Osteoblast (primary cell): ENCODE measurements around the gene HM13. TPM values are rescaled to one million over a fixed set of nuclear protein-coding genes. Genes with fewer than 3 reads are reported as not detected.

Source experiments
- DNase-seq: peaks from one replicate; pipeline ENCODE4 v3.0.0; 2011; ENCODE audit warnings: low spot score, mixed read lengths; ENCODE audit not compliant: insufficient read length; ENCODE audit errors: missing footprints
- H2AFZ ChIP-seq: 2 replicates; pipeline ENCODE4 v1.6.0; 2011; ENCODE audit warnings: mild to moderate bottlenecking, low read length
- H3K27ac ChIP-seq: 2 replicates; pipeline ENCODE4 v1.5.1; 2011; ENCODE audit warnings: mild to moderate bottlenecking, low read depth, low read length, moderate library complexity
- H3K27me3 ChIP-seq: 2 replicates; pipeline ENCODE4 v1.6.0; 2012; ENCODE audit warnings: mild to moderate bottlenecking, control low read depth, inconsistent platforms, low read length, moderate library complexity; ENCODE audit not compliant: insufficient read depth
- H3K36me3 ChIP-seq: 2 replicates; pipeline ENCODE4 v1.5.1; 2011; ENCODE audit warnings: mild to moderate bottlenecking, low read length, control low read depth, moderate library complexity; ENCODE audit not compliant: insufficient read depth
- H3K4me1 ChIP-seq: 2 replicates; pipeline ENCODE4 v1.5.1; 2011; ENCODE audit warnings: mild to moderate bottlenecking, low read length, control low read depth, moderate library complexity; ENCODE audit not compliant: insufficient read depth
- H3K4me2 ChIP-seq: 2 replicates; pipeline ENCODE4 v1.6.0; 2011; ENCODE audit warnings: mild to moderate bottlenecking, low read length; ENCODE audit not compliant: insufficient read depth
- H3K4me3 ChIP-seq: fragments of 200-600 bp; sonication (generic); 3 replicates; pipeline ENCODE4 v1.5.1; 2012; ENCODE audit warnings: mild to moderate bottlenecking, low read length, inconsistent platforms; ENCODE audit not compliant: insufficient read depth
- H3K79me2 ChIP-seq: 2 replicates; pipeline ENCODE4 v1.6.0; 2012; ENCODE audit warnings: mild to moderate bottlenecking, low read length, control low read depth, inconsistent platforms; ENCODE audit not compliant: insufficient read depth
- H3K9me3 ChIP-seq: 2 replicates; pipeline ENCODE4 v1.5.1; 2011; ENCODE audit warnings: low read depth, low read length, control low read depth
- H4K20me1 ChIP-seq: 2 replicates; pipeline ENCODE4 v1.6.0; 2012; ENCODE audit warnings: mild to moderate bottlenecking, low read length, control low read depth; ENCODE audit not compliant: insufficient read depth
- total RNA-seq: library from RNA; depleted of rRNA; stranded (reverse); fragments of >200 nt; gene quantifications from 2 replicates; pipeline ENCODE4 v1.2.3, GENCODE V29; 2012
- TF ChIP-seq, protein P1 (sequence below): IDR thresholded peaks from 2 replicates; pipeline ENCODE4 v1.5.1; 2011; ENCODE audit warnings: mild to moderate bottlenecking, low read depth, low read length, moderate library complexity; ENCODE audit errors: extremely low read depth

The HM13 gene
- total RNA-seq, 1 donor: 85.8 TPM

- TF ChIP-seq, protein P1, sequence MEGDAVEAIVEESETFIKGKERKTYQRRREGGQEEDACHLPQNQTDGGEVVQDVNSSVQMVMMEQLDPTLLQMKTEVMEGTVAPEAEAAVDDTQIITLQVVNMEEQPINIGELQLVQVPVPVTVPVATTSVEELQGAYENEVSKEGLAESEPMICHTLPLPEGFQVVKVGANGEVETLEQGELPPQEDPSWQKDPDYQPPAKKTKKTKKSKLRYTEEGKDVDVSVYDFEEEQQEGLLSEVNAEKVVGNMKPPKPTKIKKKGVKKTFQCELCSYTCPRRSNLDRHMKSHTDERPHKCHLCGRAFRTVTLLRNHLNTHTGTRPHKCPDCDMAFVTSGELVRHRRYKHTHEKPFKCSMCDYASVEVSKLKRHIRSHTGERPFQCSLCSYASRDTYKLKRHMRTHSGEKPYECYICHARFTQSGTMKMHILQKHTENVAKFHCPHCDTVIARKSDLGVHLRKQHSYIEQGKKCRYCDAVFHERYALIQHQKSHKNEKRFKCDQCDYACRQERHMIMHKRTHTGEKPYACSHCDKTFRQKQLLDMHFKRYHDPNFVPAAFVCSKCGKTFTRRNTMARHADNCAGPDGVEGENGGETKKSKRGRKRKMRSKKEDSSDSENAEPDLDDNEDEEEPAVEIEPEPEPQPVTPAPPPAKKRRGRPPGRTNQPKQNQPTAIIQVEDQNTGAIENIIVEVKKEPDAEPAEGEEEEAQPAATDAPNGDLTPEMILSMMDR: no peak
- Histone ChIP-seq H3K27me3 (no peaks in the 10 kb centered on the region), H4K20me1 (peaks cover 13% of the 10 kb centered on the region), H3K79me2 (peaks cover 58% of the 10 kb centered on the region), H3K4me1 (peaks cover 28% of the 10 kb centered on the region), H3K36me3 (peaks cover 59% of the 10 kb centered on the region), H3K4me3 (no peak overlapping the region), H3K27ac (no peak overlapping the region), H3K9me3 (no peaks in the 10 kb centered on the region), H2AFZ (no peak overlapping the region), H3K4me2 (no peak overlapping the region)
- DNase-seq: no peak
These were observed 26.2 kb downstream of the HM13 start for GRCh38 chr20:31540406-31540805.

DNA sequence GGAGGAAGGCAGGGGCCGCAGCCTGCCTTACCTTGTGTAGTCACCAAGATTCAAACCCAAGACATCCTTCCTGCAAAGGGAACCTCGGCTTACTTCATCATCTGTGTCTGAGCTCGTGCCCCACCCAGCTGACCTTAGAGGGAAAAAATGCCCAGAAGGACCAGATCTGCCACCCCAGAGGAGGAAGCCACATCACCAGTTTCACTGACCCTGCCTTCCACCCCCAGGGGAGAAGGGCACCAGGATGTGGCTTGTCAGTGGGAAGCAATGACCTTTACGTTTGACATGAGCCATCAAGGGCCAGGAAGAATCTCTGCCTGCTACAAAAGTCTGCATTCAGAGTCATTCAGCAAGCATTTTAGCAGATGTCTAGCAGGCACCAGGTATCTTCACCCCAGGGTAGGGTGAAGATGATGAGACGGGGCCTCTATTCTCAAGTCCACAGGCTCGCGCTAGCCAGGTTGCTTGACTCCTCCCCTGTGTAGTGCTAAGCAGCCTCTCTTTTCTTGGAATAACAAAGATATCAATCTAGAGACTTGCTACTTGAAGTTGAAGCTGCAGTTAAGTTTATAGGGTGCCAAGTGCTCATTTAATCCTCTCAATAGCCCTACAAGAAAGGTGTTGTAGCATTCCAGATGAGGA, 28.1 kb downstream of the HM13 start:
- Histone ChIP-seq H4K20me1 (peaks cover 2% of the 10 kb centered on the region), H3K4me1 (peaks cover 41% of the 10 kb centered on the region), H3K36me3 (peaks cover 54% of the 10 kb centered on the region), H3K27ac (peak overlapping the region; percentile 50), H3K27me3 (no peaks in the 10 kb centered on the region), H3K4me2 (no peak overlapping the region), H2AFZ (no peak overlapping the region), H3K4me3 (no peak overlapping the region), H3K79me2 (peaks cover 57% of the 10 kb centered on the region), H3K9me3 (no peaks in the 10 kb centered on the region)
- TF ChIP-seq, protein P1: no peak
- DNase-seq: no peak

GRCh38 chr20:31542963-31543362, 28.7 kb downstream of the HM13 start:
- DNase-seq: no peak
- Histone ChIP-seq H3K79me2 (peaks cover 57% of the 10 kb centered on the region), H3K27me3 (no peaks in the 10 kb centered on the region), H3K4me1 (peaks cover 41% of the 10 kb centered on the region), H3K27ac (peak overlapping the region; percentile 50), H3K36me3 (peaks cover 54% of the 10 kb centered on the region), H4K20me1 (peaks cover 2% of the 10 kb centered on the region), H3K4me3 (no peak overlapping the region), H2AFZ (no peak overlapping the region), H3K9me3 (no peaks in the 10 kb centered on the region), H3K4me2 (no peak overlapping the region)
- TF ChIP-seq, protein P1: no peak

- peaks cover 57% of the 10 kb centered on the region for H3K79me2 ChIP-seq
- no peak overlapping the region for H3K4me3 ChIP-seq
- peaks cover 54% of the 10 kb centered on the region for H3K36me3 ChIP-seq
- TF ChIP-seq, protein P1: no peak
- no peaks in the 10 kb centered on the region for H3K9me3 ChIP-seq
- peak overlapping the region; percentile 78 for H3K27ac ChIP-seq
- peaks cover 2% of the 10 kb centered on the region for H4K20me1 ChIP-seq
- H2AFZ ChIP-seq: no peak overlapping the region
- peaks cover 50% of the 10 kb centered on the region for H3K4me1 ChIP-seq
- H3K4me2 ChIP-seq: peak overlapping the region; percentile 34
- H3K27me3 ChIP-seq: no peaks in the 10 kb centered on the region
- peak; percentile 95 for DNase-seq
These were observed 29.8 kb downstream of the HM13 start for GRCh38 chr20:31543966-31544598.
